Tibial nerve (tissue), 4 donors: ENCODE results near the gene SMARCA5. TPM values are rescaled to one million over a fixed set of nuclear protein-coding genes. Genes with fewer than 3 reads are reported as not detected.
"Not testable (repeated sequence)": the region's sequence is repeated elsewhere in the genome, so short reads cannot be mapped to it uniquely, and the experiment has no call there.

Experiments used
- DNase-seq, 2 donors: peaks; one replicate each; pipeline ENCODE4 v3.0.0-alpha.2; 2019; ENCODE audit warnings: low spot score in 2 of 2
- H3K27ac ChIP-seq, 4 donors: fragments of 200-600 bp; sonication (generic) in 3 of 4; one replicate each; pipeline ENCODE4 v1.5.1; 2017 to 2019; ENCODE audit warnings: mild to moderate bottlenecking in 1 of 4
- H3K27me3 ChIP-seq, 2 donors: fragments of 200-600 bp; sonication (generic) in 1 of 2; one replicate each; pipeline versions ENCODE4 v1.5.1 to v1.6.0; 2017 to 2019
- H3K36me3 ChIP-seq, 3 donors: fragments of 200-600 bp; sonication (generic); one replicate each; pipeline ENCODE4 v1.5.1; 2018 to 2019
- H3K4me1 ChIP-seq, 4 donors: fragments of 200-600 bp; sonication (generic) in 3 of 4; one replicate each; pipeline ENCODE4 v1.5.1; 2017 to 2019
- H3K4me3 ChIP-seq, 4 donors: fragments of 200-600 bp; sonication (generic) in 3 of 4; one replicate each; pipeline ENCODE4 v1.5.1; 2017 to 2019; ENCODE audit warnings: mild to moderate bottlenecking in 1 of 4, moderate library complexity in 1 of 4
- H3K9me3 ChIP-seq, 4 donors: fragments of 200-600 bp; sonication (generic) in 3 of 4; one replicate each; pipeline ENCODE4 v1.5.1; 2017 to 2019
- EP300 ChIP-seq, 2 donors: sonication (generic); formaldehyde crosslinking; IDR thresholded peaks; one replicate each; pipeline ENCODE4 v1.6.1; 2017; ENCODE audit warnings: antibody characterized with exemption in 2 of 2, mild to moderate bottlenecking in 1 of 2
- POLR2A ChIP-seq, 2 donors: fragments of 450-650 bp; IDR thresholded peaks; one replicate each; pipeline ENCODE4 v1.6.1; 2017; ENCODE audit warnings: antibody characterized with exemption in 2 of 2, mild to moderate bottlenecking in 2 of 2, moderate library complexity in 2 of 2
- WGBS, 2 donors: methylation state at CpG; one replicate each; pipeline ENCODE4 v1.1.5; 2018; 5-methylcytosine and 5-hydroxymethylcytosine counted together
- total RNA-seq, 4 donors: library from RNA; depleted of rRNA; stranded (reverse); fragments of >200 nt; gene quantifications; one replicate each; pipeline ENCODE4 v1.1.0, GENCODE V29; 2016
- TF ChIP-seq, protein P1 (sequence below), 5 experiments: fragments of 200-600 bp in 3 of 5; fragments of 450-650 bp in 2 of 5; sonication (generic) in 3 of 5; IDR thresholded peaks; one replicate each; pipeline ENCODE4 v1.5.1; 2016 to 2019; ENCODE audit warnings: antibody characterized with exemption in 5 of 5, mild to moderate bottlenecking in 3 of 5, moderate library complexity in 2 of 5

The SMARCA5 gene
- total RNA-seq, 4 donors from 2014 or later = 31.8 to 43.1 (median 35.0) TPM

DNA sequence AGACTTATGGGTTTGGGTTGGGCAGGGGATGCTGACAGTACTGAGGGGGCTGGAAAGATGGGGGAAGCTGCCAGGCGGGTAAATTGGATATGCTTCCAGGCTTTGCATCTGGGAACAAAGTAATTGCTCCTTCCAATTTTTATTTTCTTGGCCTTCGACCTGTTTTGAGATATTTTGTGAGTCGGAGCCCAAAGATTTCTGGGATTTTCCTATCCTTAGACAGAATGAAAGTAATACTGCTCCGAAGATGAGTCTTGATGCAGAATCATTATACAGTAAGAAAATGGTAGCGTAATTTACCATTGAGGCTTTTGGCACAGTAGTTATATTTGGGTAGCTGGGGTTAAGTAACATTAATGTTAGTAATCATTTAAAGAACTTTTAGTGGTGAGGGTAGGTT, 1.4 kb downstream of the SMARCA5 start:
- Histone ChIP-seq H3K4me1 (peaks cover 3 to 51% (median 34%) of the 10 kb centered on the region in 4 donors), H3K36me3 (peaks cover 0 to 14% (median 0%) of the 10 kb centered on the region in 3 donors), H3K27me3 (no peaks in the 10 kb centered on the region), H3K9me3 (no peaks in the 10 kb centered on the region), H3K4me3 (peak overlapping the region; percentile 74 to 95 (median 90)), H3K27ac (peak overlapping the region; percentile 88 to 100 (median 98))
- WGBS, 2 donors = 8 to 13% methylated on average over 5 of the region's 5 CpGs
- DNase-seq = no peak
- TF ChIP-seq EP300 (IDR thresholded peaks at IDR 0.05) (no peak), POLR2A (IDR thresholded peaks at IDR 0.05) (no peak)
- TF ChIP-seq, protein P1, sequence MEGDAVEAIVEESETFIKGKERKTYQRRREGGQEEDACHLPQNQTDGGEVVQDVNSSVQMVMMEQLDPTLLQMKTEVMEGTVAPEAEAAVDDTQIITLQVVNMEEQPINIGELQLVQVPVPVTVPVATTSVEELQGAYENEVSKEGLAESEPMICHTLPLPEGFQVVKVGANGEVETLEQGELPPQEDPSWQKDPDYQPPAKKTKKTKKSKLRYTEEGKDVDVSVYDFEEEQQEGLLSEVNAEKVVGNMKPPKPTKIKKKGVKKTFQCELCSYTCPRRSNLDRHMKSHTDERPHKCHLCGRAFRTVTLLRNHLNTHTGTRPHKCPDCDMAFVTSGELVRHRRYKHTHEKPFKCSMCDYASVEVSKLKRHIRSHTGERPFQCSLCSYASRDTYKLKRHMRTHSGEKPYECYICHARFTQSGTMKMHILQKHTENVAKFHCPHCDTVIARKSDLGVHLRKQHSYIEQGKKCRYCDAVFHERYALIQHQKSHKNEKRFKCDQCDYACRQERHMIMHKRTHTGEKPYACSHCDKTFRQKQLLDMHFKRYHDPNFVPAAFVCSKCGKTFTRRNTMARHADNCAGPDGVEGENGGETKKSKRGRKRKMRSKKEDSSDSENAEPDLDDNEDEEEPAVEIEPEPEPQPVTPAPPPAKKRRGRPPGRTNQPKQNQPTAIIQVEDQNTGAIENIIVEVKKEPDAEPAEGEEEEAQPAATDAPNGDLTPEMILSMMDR (IDR thresholded peaks at IDR 0.05) = no peak

- no peak for DNase-seq
- Histone ChIP-seq H3K4me3 (peak overlapping the region in 1 of 4 donors; percentile 95), H3K4me1 (peaks cover 3 to 61% (median 39%) of the 10 kb centered on the region in 4 donors), H3K9me3 (no peaks in the 10 kb centered on the region), H3K36me3 (peaks cover 0 to 14% (median 0%) of the 10 kb centered on the region in 3 donors), H3K27ac (peak overlapping the region in 2 of 4 donors; percentile 6 to 98), H3K27me3 (no peaks in the 10 kb centered on the region)
- TF ChIP-seq, protein P1 (IDR thresholded peaks at IDR 0.05) = no peak
- TF ChIP-seq EP300 (IDR thresholded peaks at IDR 0.05) (no peak), POLR2A (IDR thresholded peaks at IDR 0.05) (no peak)
Measured at GRCh38 chr4:143515905-143516304, 2.4 kb downstream of the SMARCA5 start.

DNA sequence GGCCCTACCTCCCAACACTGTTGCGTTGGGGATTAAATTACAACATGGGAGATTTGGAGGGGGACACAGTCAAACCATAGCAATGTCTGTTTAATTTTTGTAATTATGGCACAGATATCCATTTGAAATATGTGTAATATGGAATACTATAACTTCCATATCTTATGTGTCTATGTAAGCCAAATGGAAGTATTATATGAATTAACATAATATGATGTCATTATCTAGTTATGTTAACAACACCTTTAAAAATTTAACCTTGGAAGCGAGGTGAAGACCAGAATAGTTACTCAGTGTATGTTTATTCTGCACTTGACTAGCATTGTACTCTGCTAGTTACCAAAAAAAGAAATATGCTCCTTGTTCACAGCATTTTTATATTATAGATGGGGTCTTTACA, 4.3 kb downstream of the SMARCA5 start:
- H3K4me3 ChIP-seq = no peak overlapping the region
- H3K36me3 ChIP-seq = peaks cover 0 to 22% (median 0%) of the 10 kb centered on the region in 3 donors
- peaks cover 3 to 73% (median 39%) of the 10 kb centered on the region in 4 donors for H3K4me1 ChIP-seq
- WGBS, 2 donors = 88 to 91% methylated on average over 2 of the region's 2 CpGs
- TF ChIP-seq POLR2A (IDR thresholded peaks at IDR 0.05) = no peak
- no peak for TF ChIP-seq EP300 (IDR thresholded peaks at IDR 0.05)
- TF ChIP-seq, protein P1 (IDR thresholded peaks at IDR 0.05) = no peak
- no peak for DNase-seq
- H3K27me3 ChIP-seq = no peaks in the 10 kb centered on the region
- no peaks in the 10 kb centered on the region for H3K9me3 ChIP-seq
- no peak overlapping the region for H3K27ac ChIP-seq

GRCh38 chr4:143524211-143524610, 10.7 kb downstream of the SMARCA5 start:
- Histone ChIP-seq H3K9me3 (no peaks in the 10 kb centered on the region), H3K4me3 (no peak overlapping the region), H3K36me3 (peaks cover 0 to 67% (median 14%) of the 10 kb centered on the region in 3 donors), H3K27me3 (no peaks in the 10 kb centered on the region), H3K27ac (no peak overlapping the region), H3K4me1 (peaks cover 0 to 53% (median 14%) of the 10 kb centered on the region in 4 donors)
- 86 to 88% methylated on average over 4 of the region's 4 CpGs for WGBS, 2 donors
- DNase-seq = no peak
- no peak for TF ChIP-seq POLR2A (IDR thresholded peaks at IDR 0.05)
- TF ChIP-seq EP300 (IDR thresholded peaks at IDR 0.05) = no peak
- TF ChIP-seq, protein P1 (IDR thresholded peaks at IDR 0.05) = no peak

GRCh38 chr4:143528046-143528445, 14.5 kb downstream of the SMARCA5 start:
- WGBS, 2 donors = 86 to 87% methylated on average over 4 of the region's 4 CpGs
- H3K27me3 ChIP-seq, H3K9me3 ChIP-seq, DNase-seq, H3K27ac ChIP-seq, H3K4me3 ChIP-seq: not testable (repeated sequence)
- Histone ChIP-seq H3K36me3 (peaks cover 0 to 88% (median 31%) of the 10 kb centered on the region in 3 donors), H3K4me1 (peaks cover 0 to 38% (median 2%) of the 10 kb centered on the region in 4 donors)

DNA sequence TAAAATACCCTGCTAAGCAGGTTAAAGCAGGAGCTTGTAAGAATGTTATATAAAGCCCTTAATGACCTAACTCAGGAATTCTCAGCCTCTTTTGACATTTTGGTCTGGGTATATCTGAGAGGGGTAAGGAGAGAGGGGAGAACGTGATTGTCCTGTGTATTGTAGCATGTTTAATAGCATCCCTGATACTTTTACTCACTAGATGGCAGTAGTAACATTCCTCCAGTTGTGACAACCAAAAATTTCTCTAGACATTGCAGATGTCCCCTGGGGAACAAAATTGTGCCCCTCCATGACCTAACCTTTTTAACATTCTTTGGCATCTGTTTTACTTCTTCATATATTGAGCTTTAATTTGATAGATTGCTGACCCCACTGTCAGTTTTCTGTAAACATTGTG, 17.9 kb downstream of the SMARCA5 start:
- H3K4me1 ChIP-seq = peaks cover 0 to 26% (median 0%) of the 10 kb centered on the region in 4 donors
- H3K4me3 ChIP-seq = no peak overlapping the region
- no peaks in the 10 kb centered on the region for H3K27me3 ChIP-seq
- no peaks in the 10 kb centered on the region for H3K9me3 ChIP-seq
- H3K36me3 ChIP-seq = peaks cover 0 to 91% (median 35%) of the 10 kb centered on the region in 3 donors
- no peak for DNase-seq
- TF ChIP-seq, protein P1 (IDR thresholded peaks at IDR 0.05) = peak in 1 of 5 experiments; percentile 19
- TF ChIP-seq POLR2A (IDR thresholded peaks at IDR 0.05) (no peak), EP300 (IDR thresholded peaks at IDR 0.05) (no peak)
- H3K27ac ChIP-seq = no peak overlapping the region
- 36 to 43% methylated on average over 1 of the region's 1 CpG for WGBS, 2 donors
